CD14-positive monocyte (primary cell): ENCODE measurements around the gene RNF222. TPM values are rescaled to one million over a fixed set of nuclear protein-coding genes. Genes with fewer than 3 reads are reported as not detected.

Experiments
- DNase-seq, 3 donors: peaks; one replicate each; pipeline ENCODE4 v3.0.0-alpha.2; 2011 to 2022
- H2AFZ ChIP-seq: 2 replicates; pipeline ENCODE4 v1.6.0; 2012; ENCODE audit warnings: mild to moderate bottlenecking, low read depth, low read length, inconsistent platforms; ENCODE audit not compliant: insufficient read depth, poor library complexity, severe bottlenecking
- H3K27ac ChIP-seq, 2 donors: 1 replicate in 1 of 2; 2 replicates in 1 of 2; pipeline ENCODE4 v1.5.1; 2012 to 2013; ENCODE audit warnings: low read length in 2 of 2, control low read depth in 1 of 2, inconsistent platforms in 1 of 2, low read depth in 1 of 2, mild to moderate bottlenecking in 1 of 2
- H3K27me3 ChIP-seq, 2 donors: one replicate each; pipeline versions ENCODE4 v1.6.0 to v1.6.1; 2011 to 2013; ENCODE audit warnings: low read length in 2 of 2; ENCODE audit not compliant: control insufficient read depth in 2 of 2, insufficient read depth in 2 of 2
- H3K36me3 ChIP-seq, 2 donors: replicated peaks in 1 of 2; 1 replicate in 1 of 2; 2 replicates in 1 of 2; pipeline versions ENCODE4 v1.5.1 to v1.6.1; 2012 to 2013; ENCODE audit warnings: low read length in 2 of 2, control low read depth in 1 of 2, inconsistent platforms in 1 of 2, mild to moderate bottlenecking in 1 of 2; ENCODE audit not compliant: insufficient read depth in 2 of 2, control insufficient read depth in 1 of 2
- H3K4me1 ChIP-seq, 2 donors: 1 replicate in 1 of 2; 2 replicates in 1 of 2; pipeline versions ENCODE4 v1.5.1 to v1.6.1; 2012 to 2013; ENCODE audit warnings: low read length in 2 of 2, control low read depth in 1 of 2, inconsistent platforms in 1 of 2, mild to moderate bottlenecking in 1 of 2, moderate library complexity in 1 of 2; ENCODE audit not compliant: insufficient read depth in 2 of 2, control insufficient read depth in 1 of 2
- H3K4me2 ChIP-seq: replicated peaks from 2 replicates; pipeline ENCODE3; 2012; ENCODE audit warnings: low read length, moderate library complexity, mild to moderate bottlenecking; ENCODE audit not compliant: poor library complexity, severe bottlenecking; ENCODE audit errors: extremely low read depth
- H3K4me3 ChIP-seq, 3 experiments: fragments of 200-600 bp in 1 of 3; sonication (generic) in 1 of 3; replicated peaks in 1 of 3; 1 replicate in 2 of 3; 2 replicates in 1 of 3; pipeline ENCODE4 v1.5.1; 2011 to 2013; ENCODE audit warnings: low read length in 3 of 3, mild to moderate bottlenecking in 3 of 3, control low read depth in 2 of 3, low read depth in 2 of 3, inconsistent platforms in 1 of 3, moderate library complexity in 1 of 3
- H3K79me2 ChIP-seq: 2 replicates; pipeline ENCODE4 v1.6.0; 2012; ENCODE audit warnings: mild to moderate bottlenecking, control low read depth, inconsistent platforms, low read length, moderate library complexity; ENCODE audit not compliant: insufficient read depth
- H3K9ac ChIP-seq: 2 replicates; pipeline ENCODE4 v1.6.0; 2017; ENCODE audit warnings: low read length, mild to moderate bottlenecking; ENCODE audit not compliant: insufficient read depth, poor library complexity, severe bottlenecking
- H3K9me3 ChIP-seq, 2 donors: replicated peaks in 1 of 2; 1 replicate in 1 of 2; 2 replicates in 1 of 2; pipeline versions ENCODE4 v1.5.1 to v1.6.1; 2012 to 2013; ENCODE audit warnings: low read length in 2 of 2, control low read depth in 1 of 2; ENCODE audit not compliant: control insufficient read depth in 1 of 2, insufficient read depth in 1 of 2
- H4K20me1 ChIP-seq: 2 replicates; pipeline ENCODE4 v1.6.0; 2012; ENCODE audit warnings: mild to moderate bottlenecking, low read length, control low read depth, moderate library complexity; ENCODE audit not compliant: insufficient read depth
- H3K27ac Mint-ChIP-seq, 7 donors: one replicate each; pipeline ENCODE4 v1.8.0; 2020; ENCODE audit warnings: mild to moderate bottlenecking in 7 of 7, mixed read lengths in 7 of 7, moderate library complexity in 6 of 7, inconsistent platforms in 2 of 7
- H3K27me3 Mint-ChIP-seq, 3 donors: one replicate each; pipeline ENCODE4 v1.8.0; 2021 to 2022; ENCODE audit warnings: low read depth in 3 of 3, mild to moderate bottlenecking in 3 of 3, mixed read lengths in 3 of 3, moderate library complexity in 3 of 3, inconsistent platforms in 1 of 3
- H3K36me3 Mint-ChIP-seq, 2 donors: one replicate each; pipeline ENCODE4 v1.8.0; 2020; ENCODE audit warnings: mixed read lengths in 2 of 2, inconsistent platforms in 1 of 2, mild to moderate bottlenecking in 1 of 2
- H3K4me1 Mint-ChIP-seq: one replicate; pipeline ENCODE4 v1.8.0; 2020; ENCODE audit warnings: mild to moderate bottlenecking, mixed read lengths
- H3K4me3 Mint-ChIP-seq, 2 donors: one replicate each; pipeline ENCODE4 v1.8.0; 2020; ENCODE audit warnings: mild to moderate bottlenecking in 2 of 2, mixed read lengths in 2 of 2, moderate library complexity in 1 of 2
- H3K9me3 Mint-ChIP-seq, 7 donors: one replicate each; pipeline ENCODE4 v1.8.0; 2020 to 2022; ENCODE audit warnings: mixed read lengths in 7 of 7, mild to moderate bottlenecking in 6 of 7, moderate library complexity in 6 of 7, inconsistent platforms in 2 of 7
- CTCF ChIP-seq: fragments of 200-600 bp; IDR thresholded peaks from one replicate; pipeline ENCODE4 v1.8.0; 2022; ENCODE audit warnings: antibody characterized with exemption, mild to moderate bottlenecking
- WGBS: methylation state at CpG from one replicate; pipeline ENCODE4 v1.1.5; 2013; ENCODE audit warnings: missing lambda C conversion rate; ENCODE audit not compliant: insufficient coverage; 5-methylcytosine and 5-hydroxymethylcytosine counted together
- intact Hi-C, 2 donors: fragments of 100-400 bp; cut with micrococcal nuclease; formaldehyde crosslinking; loops; one replicate each; pipeline versions ENCODE4 v1.15.0 to v1.15.1; 2023
- polyA plus RNA-seq, 3 donors: library from polyadenylated mRNA; depleted of rRNA in 1 of 3; unstranded in 2 of 3; stranded (reverse) in 1 of 3; fragments of 300-500 nt in 2 of 3; fragments of >200 nt in 1 of 3; fragmentation: Illumina TruSeq in 2 of 3; gene quantifications; 1 replicate in 2 of 3; 2 replicates in 1 of 3; pipeline ENCODE4 v1.2.3, GENCODE V29; 2012 to 2021

The RNF222 gene
- polyA plus RNA-seq, 3 donors, result not detected

GRCh38 chr17:8360260-8360659 lies 37.4 kb downstream of the RNF222 start:
- H3K27me3 Mint-ChIP-seq, result peaks cover 0 to 5% (median 0%) of the 10 kb centered on the region in 3 donors
- no peaks in the 10 kb centered on the region for H3K36me3 ChIP-seq
- no peak overlapping the region for H3K4me2 ChIP-seq
- no peak overlapping the region for H3K9ac ChIP-seq
- H3K4me3 Mint-ChIP-seq, result no peak overlapping the region
- peaks cover 0 to 3% (median 0%) of the 10 kb centered on the region in 7 donors for H3K9me3 Mint-ChIP-seq
- no peak overlapping the region for H3K27ac Mint-ChIP-seq
- H3K4me3 ChIP-seq, result no peak overlapping the region
- no peak overlapping the region for H3K27ac ChIP-seq
- H3K4me1 Mint-ChIP-seq, result peaks cover 6% of the 10 kb centered on the region
- no peaks in the 10 kb centered on the region for H3K27me3 ChIP-seq
- no peaks in the 10 kb centered on the region for H3K9me3 ChIP-seq
- no peak overlapping the region for H2AFZ ChIP-seq
- peaks cover 2 to 7% of the 10 kb centered on the region in 2 donors for H3K36me3 Mint-ChIP-seq
- no CpG with 5 or more reads among the region's 3 CpGs for WGBS
- intact Hi-C loops, result no loop called here
- H3K4me1 ChIP-seq, result peaks cover 0 to 3% of the 10 kb centered on the region in 2 donors
- H4K20me1 ChIP-seq, result no peaks in the 10 kb centered on the region
- TF ChIP-seq CTCF, result no peak
- H3K79me2 ChIP-seq, result no peaks in the 10 kb centered on the region
- DNase-seq, result no peak

GRCh38 chr17:8359769-8360168 lies 37.9 kb downstream of the RNF222 start:
- DNase-seq, result no peak
- H2AFZ ChIP-seq, result no peak overlapping the region
- intact Hi-C loops, result no loop called here
- no peak overlapping the region for H3K4me2 ChIP-seq
- peaks cover 0 to 3% (median 0%) of the 10 kb centered on the region in 7 donors for H3K9me3 Mint-ChIP-seq
- no peaks in the 10 kb centered on the region for H3K79me2 ChIP-seq
- H4K20me1 ChIP-seq, result no peaks in the 10 kb centered on the region
- H3K4me1 ChIP-seq, result peaks cover 0 to 3% of the 10 kb centered on the region in 2 donors
- no peak overlapping the region for H3K27ac Mint-ChIP-seq
- no peak overlapping the region for H3K9ac ChIP-seq
- peaks cover 2% of the 10 kb centered on the region in 2 donors for H3K36me3 Mint-ChIP-seq
- no peak overlapping the region for H3K27ac ChIP-seq
- WGBS, result 100% methylated on average over 1 of the region's 5 CpGs
- H3K4me3 Mint-ChIP-seq, result no peak overlapping the region
- TF ChIP-seq CTCF, result no peak
- H3K27me3 ChIP-seq, result no peaks in the 10 kb centered on the region
- no peaks in the 10 kb centered on the region for H3K36me3 ChIP-seq
- peaks cover 6% of the 10 kb centered on the region for H3K4me1 Mint-ChIP-seq
- H3K4me3 ChIP-seq, result no peak overlapping the region
- H3K9me3 ChIP-seq, result no peaks in the 10 kb centered on the region
- peaks cover 0 to 5% (median 0%) of the 10 kb centered on the region in 3 donors for H3K27me3 Mint-ChIP-seq
